Activated naive CD8-positive, alpha-beta T cell treated with anti-CD3 and anti-CD28 coated beads, Interleukin-2, amount 50 U/mL, for 16 hours (primary cell): ENCODE measurements around the gene SIGLEC12.
"Not testable (repeated sequence)": the region's sequence is repeated elsewhere in the genome, so short reads cannot be mapped to it uniquely, and the experiment has no call there.

Experiments
- DNase-seq: peaks from one replicate; pipeline ENCODE4 v3.0.0-alpha.2; 2020; ENCODE audit warnings: low read depth, low spot score

SIGLEC12 gene

DNA sequence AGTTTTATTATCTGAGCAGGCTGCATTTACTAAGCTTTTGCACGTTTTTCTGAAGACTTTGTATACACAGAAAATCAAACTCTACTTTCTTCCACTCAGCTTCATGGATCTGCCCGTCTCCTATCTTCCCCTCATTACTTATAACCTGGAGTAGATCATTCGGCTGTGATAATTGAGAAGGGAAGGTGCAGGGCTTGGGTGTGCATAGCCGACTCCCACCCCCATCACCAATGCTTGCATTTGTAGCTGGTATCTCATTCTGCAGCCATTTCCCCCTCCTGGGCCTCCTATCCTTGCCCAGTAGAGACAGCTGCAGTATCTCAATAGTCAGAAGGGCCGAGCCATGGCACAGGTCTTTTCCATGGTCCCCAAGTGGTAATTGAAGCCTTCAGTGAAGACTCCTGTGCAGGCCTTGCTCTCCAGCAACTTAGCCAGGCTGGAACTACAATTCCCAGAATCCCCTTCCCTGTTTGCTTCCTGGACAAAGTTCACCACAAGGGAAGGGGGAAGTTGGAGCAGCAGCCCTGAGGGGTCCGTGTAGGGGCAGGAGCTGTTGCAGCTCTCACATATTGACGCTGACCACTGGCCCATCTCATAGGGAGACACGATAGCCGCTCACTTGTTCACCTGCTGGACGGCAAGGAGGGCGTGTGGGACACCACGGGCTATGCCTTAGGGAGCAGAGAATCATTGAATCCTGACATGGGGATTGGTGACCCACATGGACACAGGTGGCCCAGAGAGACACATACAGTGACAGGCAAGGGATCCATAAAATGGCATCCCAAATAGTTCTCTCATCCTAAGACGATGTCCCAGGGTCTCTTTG is 41.2 kb downstream of the SIGLEC12 start:
- DNase-seq = no peak

DNA sequence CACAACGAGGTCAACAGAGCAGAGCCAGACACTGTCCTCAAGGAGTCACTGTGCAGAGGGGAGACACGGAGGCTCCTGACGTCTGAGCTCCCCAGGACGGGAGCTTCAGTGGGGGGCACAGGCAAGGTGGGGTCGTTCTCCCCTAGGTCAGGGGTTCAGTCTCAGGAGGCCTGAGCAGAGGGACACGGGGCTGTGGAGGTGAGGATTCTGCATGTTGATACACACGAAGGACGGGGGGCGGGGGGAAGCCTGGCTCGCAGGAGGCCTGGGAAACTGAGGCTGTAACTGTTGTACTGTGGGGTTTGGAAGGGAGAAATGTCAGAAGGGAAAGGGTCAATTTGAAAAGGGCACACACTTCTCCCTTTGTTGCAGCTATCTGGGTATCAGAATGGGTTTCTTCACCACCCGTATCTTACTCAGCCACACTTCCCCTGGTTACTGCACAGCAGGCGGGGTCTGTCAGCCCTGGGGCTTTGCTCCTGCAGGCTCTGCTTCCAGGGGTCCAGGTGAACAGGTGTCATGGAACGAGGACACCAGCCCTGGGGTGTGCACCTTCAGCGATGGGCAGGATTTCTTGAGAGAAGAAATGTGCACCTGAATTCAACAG is 42.6 kb downstream of the SIGLEC12 start:
- no peak for DNase-seq

DNA sequence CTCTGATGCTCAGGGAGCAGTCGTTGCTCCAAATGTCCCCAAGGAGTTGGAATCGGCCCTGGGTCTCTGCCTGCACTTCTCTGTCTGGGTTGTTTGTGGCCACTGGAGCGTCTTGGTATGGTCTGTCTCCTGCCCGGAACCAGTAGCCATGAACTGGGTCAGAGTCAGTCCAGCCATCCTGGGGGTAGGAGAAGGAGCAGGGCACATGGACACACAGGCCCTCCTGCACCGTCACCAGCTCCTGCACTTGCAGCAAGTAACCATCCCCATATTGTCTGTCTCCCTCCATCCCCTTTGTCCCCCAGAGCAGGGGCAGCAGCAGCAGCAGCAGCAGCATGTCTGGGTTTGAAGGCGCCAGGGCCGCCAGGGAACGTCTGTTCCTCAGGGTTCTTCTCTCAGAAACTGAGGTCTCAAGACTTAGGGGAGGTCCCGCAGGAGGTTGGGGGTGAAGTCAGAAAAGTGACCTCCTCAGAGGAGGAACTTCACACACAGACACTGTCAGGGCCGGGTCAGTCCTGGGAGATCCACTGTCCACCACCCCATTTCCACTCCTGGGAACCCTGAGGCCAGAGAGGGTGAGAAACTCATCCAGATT is 43.5 kb downstream of the SIGLEC12 start, which contains the start of gene SIGLEC8:
TSS of gene SIGLEC8 (minus strand) at position 404 of the 595 bp plus-strand sequence. CDS start at position 337, 67 bp downstream.
- no peak for DNase-seq

- no peak for DNase-seq
Measured at GRCh38 chr19:51457351-51458013, 44.1 kb downstream of the SIGLEC12 start.

GRCh38 chr19:51456541-51457290 is 44.9 kb downstream of the SIGLEC12 start:
- no peak for DNase-seq

GRCh38 chr19:51450730-51451307 is 50.8 kb downstream of the SIGLEC12 start:
- no peak for DNase-seq

- DNase-seq = peak; percentile 38
Measured at GRCh38 chr19:51448411-51449016, 53.1 kb downstream of the SIGLEC12 start.

DNA sequence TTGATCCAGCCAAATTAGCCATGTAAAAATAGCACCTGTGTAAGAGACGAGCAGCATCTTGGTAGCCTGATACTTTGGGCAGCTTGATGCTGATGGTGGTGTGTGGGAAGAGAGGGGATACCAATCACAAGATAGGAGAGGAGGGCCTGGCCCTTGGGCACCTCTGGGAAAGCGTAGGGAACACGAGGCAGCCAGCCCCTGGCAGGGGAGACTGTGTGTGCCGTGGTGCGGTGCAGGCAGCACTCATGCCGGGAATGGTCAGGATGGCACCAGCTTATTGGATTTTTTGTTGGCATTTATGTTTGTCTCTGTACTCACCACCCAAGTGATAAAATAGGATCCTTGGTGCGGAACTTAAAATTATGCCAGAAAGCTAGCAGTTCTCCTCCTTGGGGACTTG is 53.6 kb downstream of the SIGLEC12 start:
- DNase-seq = no peak

- DNase-seq = not testable (repeated sequence)
Measured at GRCh38 chr19:51447510-51447909, 54.1 kb downstream of the SIGLEC12 start.

DNA sequence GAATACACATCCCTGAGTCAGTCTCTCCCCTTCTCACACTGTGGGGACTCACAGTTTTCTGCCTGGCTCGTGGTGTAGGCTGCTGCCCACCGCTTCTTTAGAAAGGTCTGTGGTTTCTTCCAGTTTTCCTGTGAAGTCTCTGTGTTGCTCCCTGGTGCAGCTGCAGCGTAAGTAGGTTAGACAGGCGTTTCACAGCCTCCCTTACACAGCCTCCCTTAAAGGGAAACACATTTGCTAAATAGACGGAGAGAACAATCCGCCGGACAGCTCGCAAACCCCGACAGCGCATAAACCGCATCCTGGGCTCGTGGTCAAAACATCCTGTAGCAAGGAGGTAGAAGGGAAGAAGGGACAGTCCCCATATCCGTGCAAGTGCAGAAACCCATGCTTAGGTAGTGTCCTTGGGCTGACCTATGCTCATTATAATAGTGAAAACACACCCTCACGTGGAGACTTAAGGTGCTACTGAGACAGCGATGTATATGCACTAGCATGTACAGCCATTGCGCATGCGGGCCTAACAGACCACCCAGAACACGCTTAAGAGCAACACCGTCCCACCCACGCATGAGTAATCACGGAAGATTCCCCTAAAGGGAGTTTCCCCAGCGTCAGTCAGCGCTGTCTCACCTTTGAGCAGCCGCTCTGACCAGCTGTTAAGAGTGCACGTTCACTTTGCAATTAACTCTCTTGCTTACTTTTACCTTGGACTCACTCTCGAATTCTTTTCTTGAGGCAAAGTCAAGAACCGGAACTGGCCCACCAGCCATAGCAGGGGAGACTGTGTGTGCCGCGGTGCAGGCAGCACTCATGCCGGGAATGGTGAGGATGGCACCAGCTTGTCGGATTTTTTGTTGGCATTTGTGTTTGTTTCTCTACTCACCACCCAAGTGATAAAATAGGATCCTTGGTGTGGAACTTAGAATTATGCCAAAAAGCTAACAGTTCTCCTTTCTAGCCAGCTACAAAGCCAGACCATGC is 59.9 kb downstream of the SIGLEC12 start:
- peak; percentile 80 for DNase-seq
